OCI-LY3 (cell line): ENCODE measurements around the gene TNRC18.

Experiments used
- H2AFZ ChIP-seq: fragments of 200-600, 300-600 bp; shearing (Covaris generic); 2 replicates; pipeline ENCODE4 v1.6.0; 2014; ENCODE audit warnings: antibody characterized with exemption, low read depth, low read length
- H3K27ac ChIP-seq: fragments of 200-600, 300-600 bp; sonication (generic); 2 replicates; pipeline ENCODE4 v1.5.1; 2014; ENCODE audit warnings: mild to moderate bottlenecking, low read length, moderate library complexity, mixed read lengths
- H3K27me3 ChIP-seq: fragments of 200-600, 300-600 bp; sonication (generic); 2 replicates; pipeline ENCODE4 v1.6.1; 2014; ENCODE audit warnings: low read depth, low read length, mixed read lengths
- H3K36me3 ChIP-seq: fragments of 200-600, 300-600 bp; sonication (generic); replicated peaks from 2 replicates; pipeline ENCODE3; 2014; ENCODE audit warnings: low read depth, low read length, mixed read lengths
- H3K4me1 ChIP-seq: fragments of 300-600, 200-600 bp; sonication (generic); 2 replicates; pipeline ENCODE4 v1.6.1; 2014; ENCODE audit warnings: low read length, mixed read lengths
- H3K4me2 ChIP-seq: fragments of 200-600, 300-600 bp; sonication (generic); 2 replicates; pipeline ENCODE4 v1.6.1; 2014; ENCODE audit warnings: low read length, mixed read lengths
- H3K4me3 ChIP-seq: fragments of 300-600, 200-600 bp; sonication (generic); 2 replicates; pipeline ENCODE4 v1.5.1; 2014; ENCODE audit warnings: antibody characterized with exemption, mild to moderate bottlenecking, low read length, moderate library complexity
- H3K79me2 ChIP-seq: fragments of 300-600, 200-600 bp; shearing (Covaris generic); 2 replicates; pipeline ENCODE4 v1.6.1; 2014; ENCODE audit warnings: mild to moderate bottlenecking, low read length, mixed read lengths
- H3K9ac ChIP-seq: fragments of 300-600, 200-600 bp; shearing (Covaris generic); 2 replicates; pipeline ENCODE4 v1.6.0; 2014; ENCODE audit warnings: mild to moderate bottlenecking, low read length, moderate library complexity
- H3K9me3 ChIP-seq: fragments of 200-600, 300-600 bp; shearing (Covaris generic); 2 replicates; pipeline ENCODE4 v1.6.1; 2014; ENCODE audit warnings: low read length, mixed read lengths; ENCODE audit not compliant: insufficient read depth
- H4K20me1 ChIP-seq: fragments of 200-600, 300-600 bp; sonication (generic); 2 replicates; pipeline ENCODE4 v1.6.1; 2016; ENCODE audit warnings: low read length, mixed read lengths; ENCODE audit not compliant: insufficient read depth
- CTCF ChIP-seq: fragments of 200-600, 300-600 bp; sonication (generic); IDR thresholded peaks from 2 replicates; pipeline ENCODE4 v1.5.1; 2014; ENCODE audit warnings: antibody characterized with exemption, low read length, low read depth
- EZH2phosphoT487 ChIP-seq: fragments of 200-600 bp; shearing (Covaris generic); IDR thresholded peaks from 2 replicates; pipeline ENCODE4 v1.6.1; 2018; ENCODE audit warnings: antibody characterized with exemption, mixed run types, low read depth

The TNRC18 gene

GRCh38 chr7:5359344-5359743, 64.3 kb downstream of the TNRC18 start:
- Histone ChIP-seq H3K9ac (no peak overlapping the region), H4K20me1 (peaks cover 6% of the 10 kb centered on the region; the same call in 1 of the 2 replicates), H3K4me3 (no peak overlapping the region), H3K4me2 (no peak overlapping the region), H3K9me3 (no peaks in the 10 kb centered on the region), H3K4me1 (peaks cover 19% of the 10 kb centered on the region), H3K27ac (no peak overlapping the region), H3K79me2 (peaks cover 2% of the 10 kb centered on the region), H3K27me3 (no peaks in the 10 kb centered on the region), H3K36me3 (peaks cover 10% of the 10 kb centered on the region), H2AFZ (no peak overlapping the region)
- no peak for TF ChIP-seq EZH2phosphoT487
- no peak for TF ChIP-seq CTCF

- Histone ChIP-seq H3K4me1 (peaks cover 15% of the 10 kb centered on the region), H3K4me3 (no peak overlapping the region), H3K27ac (no peak overlapping the region), H3K27me3 (no peaks in the 10 kb centered on the region), H4K20me1 (peaks cover 9% of the 10 kb centered on the region; the same call in 1 of the 2 replicates), H3K4me2 (no peak overlapping the region), H2AFZ (no peak overlapping the region), H3K9me3 (no peaks in the 10 kb centered on the region), H3K79me2 (peaks cover 12% of the 10 kb centered on the region), H3K36me3 (peaks cover 13% of the 10 kb centered on the region), H3K9ac (no peak overlapping the region)
- no peak for TF ChIP-seq EZH2phosphoT487
- TF ChIP-seq CTCF, result no peak
Observed at GRCh38 chr7:5357951-5358350, 65.7 kb downstream of the TNRC18 start.

GRCh38 chr7:5356751-5357119, 66.9 kb downstream of the TNRC18 start:
- Histone ChIP-seq H3K27me3 (no peaks in the 10 kb centered on the region), H3K27ac (no peak overlapping the region), H3K79me2 (peaks cover 17% of the 10 kb centered on the region), H3K9me3 (no peaks in the 10 kb centered on the region), H2AFZ (no peak overlapping the region), H3K9ac (no peak overlapping the region), H3K4me2 (no peak overlapping the region), H4K20me1 (peaks cover 8% of the 10 kb centered on the region; the same call in 1 of the 2 replicates), H3K36me3 (peaks cover 17% of the 10 kb centered on the region), H3K4me3 (no peak overlapping the region), H3K4me1 (peaks cover 15% of the 10 kb centered on the region)
- no peak for TF ChIP-seq CTCF
- no peak for TF ChIP-seq EZH2phosphoT487

GRCh38 chr7:5354460-5355232, 69.0 kb downstream of the TNRC18 start:
- H3K36me3 ChIP-seq, result peaks cover 15% of the 10 kb centered on the region

More at GRCh38 chr7:5354460-5355232, 69.0 kb downstream of the TNRC18 start:
- Histone ChIP-seq H3K9me3 (no peaks in the 10 kb centered on the region), H3K9ac (peak overlapping the region; percentile 54), H4K20me1 (peaks cover 8% of the 10 kb centered on the region; the same call in 1 of the 2 replicates), H2AFZ (no peak overlapping the region), H3K27me3 (no peaks in the 10 kb centered on the region), H3K4me1 (peaks cover 15% of the 10 kb centered on the region), H3K27ac (peak overlapping the region; percentile 79), H3K4me2 (peak overlapping the region; percentile 87), H3K4me3 (peak overlapping the region; percentile 70), H3K79me2 (peaks cover 17% of the 10 kb centered on the region)
- no peak for TF ChIP-seq EZH2phosphoT487
- no peak for TF ChIP-seq CTCF
